Progenitor cell of endocrine pancreas (in vitro differentiated cells): ENCODE measurements around the gene ZNF175. TPM values are rescaled to one million over a fixed set of nuclear protein-coding genes. Genes with fewer than 3 reads are reported as not detected.

Experiments
- DNase-seq: peaks from one replicate; pipeline ENCODE4 v3.0.0; 2021; ENCODE audit warnings: low spot score; ENCODE audit not compliant: unreplicated experiment
- H3K27ac Mint-ChIP-seq: 2 replicates; pipeline ENCODE4 v1.8.0; 2021; ENCODE audit warnings: mild to moderate bottlenecking, moderate library complexity, mixed read lengths
- H3K27me3 Mint-ChIP-seq: 2 replicates; pipeline ENCODE4 v1.8.0; 2021; ENCODE audit warnings: mixed read lengths
- H3K36me3 Mint-ChIP-seq: 2 replicates; pipeline ENCODE4 v1.8.0; 2022; ENCODE audit warnings: mixed read lengths; ENCODE audit not compliant: insufficient read depth
- H3K4me1 Mint-ChIP-seq: 2 replicates; pipeline ENCODE4 v1.8.0; 2021; ENCODE audit warnings: low read depth, mixed read lengths
- H3K4me3 Mint-ChIP-seq: 2 replicates; pipeline ENCODE4 v1.8.0; 2021; ENCODE audit warnings: low read depth, mild to moderate bottlenecking, moderate library complexity, mixed read lengths
- H3K9me3 Mint-ChIP-seq: 2 replicates; pipeline ENCODE4 v1.8.0; 2021; ENCODE audit warnings: low read depth, mixed read lengths
- CTCF ChIP-seq: fragments of 200-600 bp; sonication (generic); IDR thresholded peaks from one replicate; pipeline ENCODE4 v1.5.0; 2021; ENCODE audit warnings: antibody characterized with exemption, mild to moderate bottlenecking; ENCODE audit not compliant: unreplicated experiment
- total RNA-seq: library from RNA; stranded (reverse); gene quantifications from 2 replicates; pipeline ENCODE4 v1.2.1, GENCODE V29; 2021

The ZNF175 gene
- total RNA-seq, 1 donor from 2014 or later, result 14.9 TPM

- Mint-ChIP-seq H3K4me3 (no peak overlapping the region), H3K27me3 (no peaks in the 10 kb centered on the region), H3K9me3 (peaks cover 46% of the 10 kb centered on the region), H3K27ac (no peak overlapping the region), H3K4me1 (no peaks in the 10 kb centered on the region), H3K36me3 (peaks cover 73% of the 10 kb centered on the region)
- TF ChIP-seq CTCF, result no peak
- no peak for DNase-seq
Observed at GRCh38 chr19:51586103-51586728, 15.1 kb downstream of the ZNF175 start.

DNA sequence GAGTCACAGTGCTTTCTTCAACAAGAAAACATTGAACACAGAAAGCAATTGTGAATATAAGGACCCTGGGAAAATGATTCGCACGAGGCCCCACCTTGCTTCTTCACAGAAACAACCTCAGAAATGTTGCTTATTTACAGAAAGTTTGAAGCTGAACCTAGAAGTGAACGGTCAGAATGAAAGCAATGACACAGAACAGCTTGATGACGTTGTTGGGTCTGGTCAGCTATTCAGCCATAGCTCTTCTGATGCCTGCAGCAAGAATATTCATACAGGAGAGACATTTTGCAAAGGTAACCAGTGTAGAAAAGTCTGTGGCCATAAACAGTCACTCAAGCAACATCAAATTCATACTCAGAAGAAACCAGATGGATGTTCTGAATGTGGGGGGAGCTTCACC is 15.7 kb downstream of the ZNF175 start:
- Mint-ChIP-seq H3K27ac (no peak overlapping the region), H3K27me3 (no peaks in the 10 kb centered on the region), H3K9me3 (peaks cover 46% of the 10 kb centered on the region), H3K4me3 (no peak overlapping the region), H3K36me3 (peaks cover 68% of the 10 kb centered on the region), H3K4me1 (no peaks in the 10 kb centered on the region)
- DNase-seq, result no peak
- TF ChIP-seq CTCF, result no peak

DNA sequence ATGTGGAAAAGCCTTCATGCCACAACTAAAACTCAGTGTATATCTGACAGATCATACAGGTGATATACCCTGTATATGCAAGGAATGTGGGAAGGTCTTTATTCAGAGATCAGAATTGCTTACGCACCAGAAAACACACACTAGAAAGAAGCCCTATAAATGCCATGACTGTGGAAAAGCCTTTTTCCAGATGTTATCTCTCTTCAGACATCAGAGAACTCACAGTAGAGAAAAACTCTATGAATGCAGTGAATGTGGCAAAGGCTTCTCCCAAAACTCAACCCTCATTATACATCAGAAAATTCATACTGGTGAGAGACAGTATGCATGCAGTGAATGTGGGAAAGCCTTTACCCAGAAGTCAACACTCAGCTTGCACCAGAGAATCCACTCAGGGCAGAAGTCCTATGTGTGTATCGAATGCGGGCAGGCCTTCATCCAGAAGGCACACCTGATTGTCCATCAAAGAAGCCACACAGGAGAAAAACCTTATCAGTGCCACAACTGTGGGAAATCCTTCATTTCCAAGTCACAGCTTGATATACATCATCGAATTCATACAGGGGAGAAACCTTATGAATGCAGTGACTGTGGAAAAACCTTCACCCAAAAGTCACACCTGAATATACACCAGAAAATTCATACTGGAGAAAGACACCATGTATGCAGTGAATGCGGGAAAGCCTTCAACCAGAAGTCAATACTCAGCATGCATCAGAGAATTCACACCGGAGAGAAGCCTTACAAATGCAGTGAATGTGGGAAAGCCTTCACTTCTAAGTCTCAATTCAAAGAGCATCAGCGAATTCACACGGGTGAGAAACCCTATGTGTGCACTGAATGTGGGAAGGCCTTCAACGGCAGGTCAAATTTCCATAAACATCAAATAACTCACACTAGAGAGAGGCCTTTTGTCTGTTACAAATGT is 16.4 kb downstream of the ZNF175 start:
- DNase-seq, result no peak
- H3K27me3 Mint-ChIP-seq, result no peaks in the 10 kb centered on the region
- no peak for TF ChIP-seq CTCF
- H3K9me3 Mint-ChIP-seq, result peaks cover 46% of the 10 kb centered on the region
- no peak overlapping the region for H3K27ac Mint-ChIP-seq
- peaks cover 63% of the 10 kb centered on the region for H3K36me3 Mint-ChIP-seq
- H3K4me1 Mint-ChIP-seq, result peaks cover 2% of the 10 kb centered on the region
- no peak overlapping the region for H3K4me3 Mint-ChIP-seq

- no peak for DNase-seq
- no peak for TF ChIP-seq CTCF
- no peak overlapping the region for H3K4me3 Mint-ChIP-seq
- H3K27ac Mint-ChIP-seq, result no peak overlapping the region
- H3K4me1 Mint-ChIP-seq, result peaks cover 12% of the 10 kb centered on the region
- peaks cover 44% of the 10 kb centered on the region for H3K36me3 Mint-ChIP-seq
- peaks cover 34% of the 10 kb centered on the region for H3K9me3 Mint-ChIP-seq
- no peaks in the 10 kb centered on the region for H3K27me3 Mint-ChIP-seq
Observed at GRCh38 chr19:51589511-51589910, 18.4 kb downstream of the ZNF175 start.

- Mint-ChIP-seq H3K27me3 (no peaks in the 10 kb centered on the region), H3K36me3 (peaks cover 36% of the 10 kb centered on the region), H3K27ac (no peak overlapping the region), H3K9me3 (peaks cover 27% of the 10 kb centered on the region), H3K4me1 (peaks cover 17% of the 10 kb centered on the region), H3K4me3 (no peak overlapping the region)
- DNase-seq, result no peak
- no peak for TF ChIP-seq CTCF
Observed at GRCh38 chr19:51590441-51590840, 19.4 kb downstream of the ZNF175 start.
